Ramos (cell line): ENCODE results near the gene NPAS2.

Experiments used
- in situ Hi-C: fragments of 300-500 bp; cut with MboI; formaldehyde crosslinking; loops from one replicate; pipeline ENCODE4 v1.14.3; 2022; ENCODE audit warnings: low sequenced_read_pairs; ENCODE audit not compliant: unreplicated experiment

Gene NPAS2

DNA sequence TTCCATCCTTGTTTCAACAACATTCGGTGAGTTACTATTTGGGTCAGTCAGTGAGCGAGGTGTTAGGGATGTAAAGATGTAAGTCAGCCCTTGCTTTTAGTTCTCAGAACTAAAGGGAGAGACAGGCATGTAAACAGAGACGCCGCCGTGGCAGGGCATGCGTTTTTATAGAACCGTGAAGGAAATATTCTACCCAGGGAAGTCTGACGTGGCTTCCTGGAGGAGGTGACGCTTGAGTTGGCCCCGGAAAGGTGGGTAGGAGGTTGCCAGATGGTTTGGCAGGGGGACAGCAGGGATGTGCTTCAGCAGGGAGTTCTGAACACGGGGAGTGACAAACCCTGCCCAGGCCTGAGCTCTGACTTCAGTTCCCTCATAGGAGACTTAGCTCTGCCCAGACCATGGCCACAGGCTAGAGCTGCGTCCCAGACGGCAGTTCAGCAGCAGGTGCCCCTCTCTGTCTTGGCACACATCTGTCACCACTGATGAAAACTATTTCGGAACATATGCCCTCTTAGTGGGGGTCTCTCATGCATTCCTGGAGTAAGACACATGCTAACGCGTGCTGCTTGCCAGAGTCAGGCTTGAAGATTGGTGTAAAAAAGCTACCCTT, 158.7 kb downstream of the NPAS2 start:
- in situ Hi-C loops: no loop called here

DNA sequence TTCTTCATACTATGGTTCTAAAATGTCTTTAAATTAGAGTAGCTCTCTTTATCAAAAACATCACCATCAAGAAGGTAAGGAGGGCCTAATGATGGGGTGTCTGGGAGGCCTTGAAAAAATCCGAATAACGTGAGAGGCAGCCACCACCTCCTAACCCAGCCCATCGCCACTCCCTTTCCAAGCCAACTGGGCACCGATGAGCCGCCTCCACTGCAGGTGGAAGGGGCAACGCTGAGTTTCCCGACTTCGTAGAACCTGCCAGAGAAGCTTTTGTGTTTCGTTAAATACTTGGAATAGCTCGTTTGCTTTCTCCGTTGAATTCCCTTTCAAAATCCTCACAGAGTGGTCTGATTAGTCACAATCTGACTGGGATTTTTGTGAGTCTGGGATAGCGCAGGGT, 160.1 kb downstream of the NPAS2 start:
- in situ Hi-C loops: loop anchor here (10.0 kb wide), 2 partner anchors 365 to 715 kb away; no protein-coding TSS in a partner anchor

DNA sequence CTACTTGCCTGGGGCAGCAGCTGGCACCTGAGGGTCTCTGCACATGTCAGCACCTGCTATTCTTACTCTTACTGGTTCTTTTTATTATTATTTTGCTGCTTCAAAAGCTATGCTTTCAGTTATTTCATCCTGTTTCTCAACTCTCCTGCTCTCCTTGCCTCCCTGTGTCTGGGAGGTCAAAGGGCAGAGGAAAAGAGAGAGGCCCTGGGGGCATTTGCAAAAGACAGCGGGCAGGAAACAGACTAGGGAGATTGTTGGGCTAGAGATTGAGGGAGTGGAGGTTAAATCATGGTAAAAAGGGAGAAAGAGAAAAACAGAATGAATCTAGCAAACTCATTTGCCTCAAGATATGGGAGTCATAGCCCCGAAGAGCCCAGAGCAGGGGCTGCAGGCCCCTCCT, 161.1 kb downstream of the NPAS2 start:
- in situ Hi-C loops: loop anchor here (10.0 kb wide), 2 partner anchors 366 to 716 kb away; no protein-coding TSS in a partner anchor

DNA sequence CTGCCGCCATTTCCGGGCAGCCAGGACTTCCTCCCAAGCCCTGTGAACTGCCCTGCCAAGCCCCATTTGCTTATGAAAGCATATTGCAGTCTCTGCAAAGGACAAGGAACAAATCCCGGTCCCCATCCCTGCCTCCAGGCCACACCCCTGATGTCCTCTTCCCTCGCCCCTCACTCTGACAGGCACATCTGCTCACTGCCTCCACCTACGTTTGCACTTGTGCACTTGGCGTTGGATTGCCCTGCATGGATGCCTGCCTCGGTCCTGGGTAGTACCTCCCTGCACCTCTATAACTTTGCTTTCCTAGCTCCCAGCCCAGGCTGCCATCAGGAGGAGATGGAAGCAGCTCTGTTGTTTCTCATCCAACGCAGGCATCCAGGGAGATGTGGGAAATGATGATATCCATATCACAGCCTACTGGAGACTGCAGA, 162.5 kb downstream of the NPAS2 start:
- in situ Hi-C loops: loop anchor here (10.0 kb wide), 2 partner anchors 368 to 718 kb away; no protein-coding TSS in a partner anchor

DNA sequence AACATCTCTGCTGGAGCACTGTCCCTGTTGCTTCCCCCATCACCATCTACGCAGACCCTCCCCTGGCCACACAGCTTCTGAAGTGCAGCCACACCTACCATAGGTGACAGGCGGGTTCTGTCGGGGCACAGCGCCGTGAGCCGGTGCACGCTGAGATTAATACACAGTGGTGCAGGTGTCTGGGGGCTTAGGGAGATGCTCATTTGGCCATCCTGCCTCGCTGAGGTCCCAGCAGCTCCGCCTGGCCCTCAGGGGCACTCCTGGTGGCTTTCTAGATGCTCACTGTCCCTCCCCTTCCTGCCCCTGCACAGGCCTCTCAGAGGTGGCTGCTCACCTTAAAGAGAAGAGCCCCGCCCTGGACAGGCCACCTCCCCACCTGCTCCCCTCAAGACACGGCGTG, 163.3 kb downstream of the NPAS2 start:
- in situ Hi-C loops: loop anchor here (10.0 kb wide), 2 partner anchors 368 to 718 kb away; no protein-coding TSS in a partner anchor

DNA sequence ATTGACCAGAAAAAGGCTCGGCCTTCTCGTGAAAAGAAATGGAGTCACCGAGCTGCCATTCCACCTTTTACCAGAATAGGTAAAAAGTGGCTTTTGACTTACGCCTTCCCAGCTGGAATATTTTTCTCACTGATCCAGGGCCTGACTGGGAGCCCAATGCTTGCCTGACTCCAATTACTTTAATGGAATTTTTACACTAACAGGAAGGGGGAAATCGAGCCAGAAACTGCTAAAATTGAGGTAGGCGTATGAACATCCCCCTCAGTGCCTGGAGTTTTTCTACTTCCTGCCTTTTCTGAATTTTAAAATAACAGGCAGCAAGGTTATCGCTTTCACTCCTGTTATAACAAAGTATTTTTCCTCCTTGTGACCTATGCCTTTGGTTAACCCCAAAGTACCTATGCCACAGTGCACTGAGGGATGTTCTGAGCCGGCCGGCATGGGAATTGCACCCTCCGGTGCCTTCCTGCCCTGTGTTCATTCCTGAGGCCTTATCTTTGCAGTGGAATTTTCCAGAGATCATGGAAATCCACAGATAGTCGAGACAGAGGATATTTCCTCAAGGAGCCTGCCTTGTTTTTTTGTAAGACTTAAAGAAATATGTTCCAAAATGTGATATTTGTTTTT, 163.9 kb downstream of the NPAS2 start:
- in situ Hi-C loops: loop anchor here (10.0 kb wide), 2 partner anchors 369 to 719 kb away; no protein-coding TSS in a partner anchor

DNA sequence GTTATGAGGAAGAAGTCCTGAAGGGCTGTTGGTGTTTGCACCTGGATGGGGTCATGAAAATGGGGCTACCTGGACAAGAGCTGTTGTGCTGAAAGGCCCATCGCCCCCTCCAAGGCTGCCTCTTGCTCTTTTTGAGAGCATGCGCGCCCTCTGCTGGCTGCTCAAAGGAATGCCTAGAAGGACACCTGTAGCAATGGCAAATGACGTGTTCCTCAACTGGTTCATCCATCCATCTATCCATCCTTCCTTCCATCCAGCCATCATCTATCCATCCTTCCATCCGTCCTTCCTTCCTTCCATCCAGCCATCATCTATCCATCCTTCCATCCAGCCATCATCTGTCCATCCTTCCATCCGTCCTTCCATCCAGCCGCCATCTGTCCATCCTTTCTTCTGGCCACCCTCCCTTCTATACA, 165.0 kb downstream of the NPAS2 start:
- in situ Hi-C loops: loop anchor here (10.0 kb wide), 2 partner anchors 370 to 720 kb away; no protein-coding TSS in a partner anchor

GRCh38 chr2:100986157-100986556, 166.2 kb downstream of the NPAS2 start:
- in situ Hi-C loops: loop anchor here (10.0 kb wide), 2 partner anchors 371 to 721 kb away; no protein-coding TSS in a partner anchor

DNA sequence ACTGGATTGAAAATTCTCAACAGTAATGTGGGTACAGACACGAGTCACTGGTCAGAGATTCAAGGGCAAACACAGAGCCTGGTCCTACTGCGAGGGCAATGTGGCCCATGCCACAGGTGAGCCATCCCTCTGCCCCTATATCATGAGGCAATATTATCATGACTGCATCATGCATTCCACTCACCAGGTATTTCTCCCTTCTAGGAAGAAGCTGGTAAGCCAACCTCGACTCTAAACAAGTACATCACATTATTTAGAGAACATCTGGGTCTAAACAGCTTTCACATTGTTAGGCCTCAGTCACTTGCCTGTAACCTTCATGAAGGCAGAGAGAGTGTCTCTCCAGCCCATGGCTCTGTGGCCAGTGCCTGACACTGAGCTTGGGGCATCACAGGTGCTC, 167.6 kb downstream of the NPAS2 start:
- in situ Hi-C loops: loop anchor here (10.0 kb wide), 2 partner anchors 373 to 723 kb away; no protein-coding TSS in a partner anchor

DNA sequence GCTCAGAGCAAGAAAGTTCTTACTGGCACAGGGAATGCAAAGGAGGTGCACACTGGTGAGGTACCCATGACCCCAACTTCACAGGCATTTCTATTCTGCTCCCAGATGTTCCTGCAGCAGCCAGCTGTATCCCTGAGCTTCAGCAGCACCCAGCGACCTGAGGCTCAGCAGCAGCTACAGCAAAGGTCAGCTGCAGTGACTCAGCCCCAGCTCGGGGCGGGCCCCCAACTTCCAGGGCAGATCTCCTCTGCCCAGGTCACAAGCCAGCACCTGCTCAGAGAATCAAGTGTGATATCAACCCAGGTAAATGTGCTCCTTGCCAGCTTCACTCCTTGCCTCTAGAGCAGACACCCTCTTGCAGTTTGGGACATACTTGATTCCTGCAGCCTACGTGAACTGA, 168.0 kb downstream of the NPAS2 start:
- in situ Hi-C loops: loop anchor here (10.0 kb wide), 2 partner anchors 373 to 723 kb away; no protein-coding TSS in a partner anchor

DNA sequence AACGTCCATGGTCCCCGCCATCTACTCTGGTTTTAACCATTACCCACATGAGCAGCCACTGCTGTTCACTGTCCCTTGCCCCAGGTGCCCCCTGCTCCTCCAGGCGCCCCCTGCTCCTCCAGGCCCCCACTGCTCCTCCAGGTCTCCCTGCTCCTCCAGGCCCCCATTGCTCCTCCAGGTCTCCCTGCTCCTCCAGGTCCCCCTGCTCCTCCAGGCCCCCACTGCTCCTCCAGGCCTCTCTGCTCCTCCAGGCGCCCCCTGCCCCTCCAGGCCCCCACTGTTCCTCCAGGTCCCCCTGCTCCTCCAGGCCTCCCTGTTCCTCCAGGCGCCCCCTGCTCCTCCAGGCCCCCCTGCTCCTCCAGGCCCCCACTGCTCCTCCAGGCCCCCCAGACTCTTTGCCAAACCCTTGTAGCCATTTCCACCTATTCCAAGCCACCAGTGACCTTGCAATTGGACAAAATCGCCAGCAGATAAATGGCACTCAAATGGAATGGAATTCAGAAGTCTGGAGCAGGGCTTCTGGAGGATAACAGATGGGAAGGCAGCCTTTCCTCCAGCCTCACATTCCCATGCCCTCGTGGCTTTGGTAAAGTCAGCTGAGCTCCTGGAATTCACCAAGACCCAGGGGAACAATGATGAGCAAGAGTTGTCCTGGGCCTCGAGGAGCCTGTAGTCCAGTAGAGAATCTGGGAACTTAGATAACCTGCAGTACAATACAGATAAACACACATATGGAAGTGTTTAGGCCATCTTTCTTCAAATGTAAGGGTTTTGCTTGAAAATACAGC, 168.9 kb downstream of the NPAS2 start:
- in situ Hi-C loops: loop anchor here (10.0 kb wide), 2 partner anchors 374 to 724 kb away; no protein-coding TSS in a partner anchor

DNA sequence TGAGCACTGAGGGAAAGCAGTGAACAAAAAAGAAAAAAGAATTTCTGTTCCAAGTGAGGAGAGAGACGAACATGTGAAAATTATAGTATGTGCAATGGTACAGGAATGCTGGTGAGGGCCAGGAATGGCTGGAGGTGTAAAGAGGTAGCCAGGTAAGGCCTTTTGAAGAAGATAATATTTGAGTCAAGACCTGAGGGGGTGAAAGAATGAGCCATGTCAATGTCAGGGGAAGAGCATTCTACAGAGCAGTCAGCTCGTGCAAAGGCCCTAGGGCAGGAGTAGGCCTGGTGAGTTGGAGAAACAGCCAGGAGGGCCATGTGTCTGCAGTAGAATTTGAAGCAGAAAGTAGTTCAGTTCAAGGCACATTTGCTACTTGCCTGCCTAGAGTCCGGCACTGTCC, 169.7 kb downstream of the NPAS2 start:
- in situ Hi-C loops: loop anchor here (10.0 kb wide), 2 partner anchors 375 to 725 kb away; no protein-coding TSS in a partner anchor

- in situ Hi-C loops: no loop called here
Observed at GRCh38 chr2:100990166-100990565, 170.2 kb downstream of the NPAS2 start.

GRCh38 chr2:100990650-100991403, 170.9 kb downstream of the NPAS2 start:
- in situ Hi-C loops: no loop called here

DNA sequence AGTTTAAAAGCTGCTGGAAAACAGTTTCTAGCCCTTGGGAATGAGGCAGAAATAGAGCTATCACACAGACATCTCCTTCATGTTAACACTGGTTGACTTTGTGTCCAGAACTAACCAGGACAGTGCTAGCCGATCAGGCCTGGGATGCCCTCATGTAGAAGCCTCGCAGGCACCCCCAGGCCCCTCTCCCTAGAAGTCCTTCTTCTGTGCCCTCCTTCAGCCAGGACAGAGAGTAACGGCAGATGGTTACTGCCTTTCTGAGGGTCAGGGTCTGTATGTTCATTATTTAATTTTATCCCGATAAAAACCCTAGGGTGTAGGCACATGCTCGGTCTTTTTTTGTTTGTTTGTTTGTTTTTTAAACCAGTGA, 171.4 kb downstream of the NPAS2 start:
- in situ Hi-C loops: no loop called here

- in situ Hi-C loops: no loop called here
Observed at GRCh38 chr2:100992262-100992661, 172.3 kb downstream of the NPAS2 start.

GRCh38 chr2:100993294-100993693, 173.4 kb downstream of the NPAS2 start:
- in situ Hi-C loops: no loop called here

- in situ Hi-C loops: no loop called here
Observed at GRCh38 chr2:100995309-100996075, 175.6 kb downstream of the NPAS2 start.
